Omental fat pad (tissue), 4 donors: ENCODE data around the gene FAXC. TPM values are rescaled to one million over a fixed set of nuclear protein-coding genes. Genes with fewer than 3 reads are reported as not detected.
"Not testable (repeated sequence)": the region's sequence is repeated elsewhere in the genome, so short reads cannot be mapped to it uniquely, and the experiment has no call there.

Source experiments
- ATAC-seq: fragments of 150-250 bp; one replicate; pipeline ENCODE4 v1.9.1; 2016; ENCODE audit warnings: mild to moderate bottlenecking, moderate library complexity; ENCODE audit not compliant: low FRiP score
- DNase-seq: peaks from one replicate; pipeline ENCODE4 v3.0.0-alpha.2; 2019; ENCODE audit warnings: low spot score
- total RNA-seq, 4 donors: library from RNA; depleted of rRNA; stranded (reverse); fragments of >200 nt; gene quantifications; one replicate each; pipeline ENCODE4 v1.1.0, GENCODE V29; 2016
- TF ChIP-seq, protein P1 (sequence below), 3 donors: fragments of 450-650 bp; IDR thresholded peaks; one replicate each; pipeline ENCODE4 v1.5.1; 2016 to 2017; ENCODE audit warnings: antibody characterized with exemption in 3 of 3, mild to moderate bottlenecking in 3 of 3, moderate library complexity in 2 of 3

Gene FAXC
- total RNA-seq, 4 donors from 2014 or later: 0.16 to 1.7 (median 0.56) TPM

DNA sequence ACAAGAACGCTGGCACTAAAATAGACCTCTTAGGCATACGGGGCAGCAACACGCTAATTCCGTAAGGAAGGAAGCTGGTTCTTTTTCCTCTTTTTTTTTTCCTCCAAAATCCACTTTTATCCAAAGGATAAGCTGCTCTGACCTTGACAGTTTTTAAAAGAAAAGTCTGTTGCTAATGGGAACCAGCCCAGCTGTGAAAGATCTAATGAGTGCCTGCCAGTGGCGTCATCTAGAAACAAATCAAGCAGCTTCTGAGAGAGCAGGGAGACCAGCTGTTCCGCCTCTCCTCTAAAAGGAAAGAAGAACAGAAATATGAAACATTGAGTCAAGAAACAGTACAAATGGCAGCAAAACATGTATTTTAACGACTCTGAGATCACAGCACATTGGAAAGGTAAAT lies 78.6 kb downstream of the FAXC start:
- no peak for ATAC-seq
- no peak for DNase-seq
- TF ChIP-seq, protein P1, sequence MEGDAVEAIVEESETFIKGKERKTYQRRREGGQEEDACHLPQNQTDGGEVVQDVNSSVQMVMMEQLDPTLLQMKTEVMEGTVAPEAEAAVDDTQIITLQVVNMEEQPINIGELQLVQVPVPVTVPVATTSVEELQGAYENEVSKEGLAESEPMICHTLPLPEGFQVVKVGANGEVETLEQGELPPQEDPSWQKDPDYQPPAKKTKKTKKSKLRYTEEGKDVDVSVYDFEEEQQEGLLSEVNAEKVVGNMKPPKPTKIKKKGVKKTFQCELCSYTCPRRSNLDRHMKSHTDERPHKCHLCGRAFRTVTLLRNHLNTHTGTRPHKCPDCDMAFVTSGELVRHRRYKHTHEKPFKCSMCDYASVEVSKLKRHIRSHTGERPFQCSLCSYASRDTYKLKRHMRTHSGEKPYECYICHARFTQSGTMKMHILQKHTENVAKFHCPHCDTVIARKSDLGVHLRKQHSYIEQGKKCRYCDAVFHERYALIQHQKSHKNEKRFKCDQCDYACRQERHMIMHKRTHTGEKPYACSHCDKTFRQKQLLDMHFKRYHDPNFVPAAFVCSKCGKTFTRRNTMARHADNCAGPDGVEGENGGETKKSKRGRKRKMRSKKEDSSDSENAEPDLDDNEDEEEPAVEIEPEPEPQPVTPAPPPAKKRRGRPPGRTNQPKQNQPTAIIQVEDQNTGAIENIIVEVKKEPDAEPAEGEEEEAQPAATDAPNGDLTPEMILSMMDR (IDR thresholded peaks at IDR 0.05): no peak

DNA sequence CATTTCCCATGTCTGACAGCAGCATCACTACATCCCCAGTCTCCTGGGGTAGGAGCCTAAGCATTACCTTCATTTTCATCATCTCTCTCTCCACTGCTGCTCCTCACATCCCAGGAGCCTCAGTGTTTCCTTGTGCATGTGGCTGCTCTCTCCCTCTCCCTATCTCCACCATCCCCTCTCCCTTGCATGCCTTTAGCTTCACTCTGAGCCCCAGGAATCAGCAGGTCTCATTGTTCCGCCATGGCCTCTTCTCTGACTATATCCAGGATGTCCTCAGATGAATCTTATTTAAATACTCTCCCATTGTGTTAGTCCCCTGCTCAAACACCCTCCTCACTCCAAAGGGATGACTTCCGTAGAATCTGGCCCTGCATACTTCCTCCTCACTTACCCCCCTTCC lies 79.4 kb downstream of the FAXC start:
- TF ChIP-seq, protein P1 (IDR thresholded peaks at IDR 0.05): no peak
- DNase-seq (no peak), ATAC-seq (no peak)

DNA sequence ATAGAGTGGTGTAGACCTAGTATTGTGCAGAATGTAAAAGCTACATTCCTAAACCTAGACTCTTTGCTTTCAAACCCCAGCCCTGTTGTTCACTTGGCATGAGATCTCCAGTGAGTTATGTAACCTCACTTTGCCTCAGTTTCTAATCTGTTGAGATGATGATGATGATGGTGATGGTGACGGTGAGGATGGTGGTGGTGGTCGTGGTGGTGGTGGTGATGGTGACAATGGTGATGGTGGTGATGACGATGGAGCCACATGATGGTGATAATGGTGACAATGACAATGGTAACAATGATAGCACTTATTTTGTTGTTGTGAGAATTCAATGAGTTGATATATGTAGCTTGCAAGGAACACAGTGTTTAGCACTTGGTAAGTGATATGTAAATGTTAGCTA lies 80.3 kb downstream of the FAXC start:
- ATAC-seq (no peak), DNase-seq (no peak)
- TF ChIP-seq, protein P1 (IDR thresholded peaks at IDR 0.05): no peak

DNA sequence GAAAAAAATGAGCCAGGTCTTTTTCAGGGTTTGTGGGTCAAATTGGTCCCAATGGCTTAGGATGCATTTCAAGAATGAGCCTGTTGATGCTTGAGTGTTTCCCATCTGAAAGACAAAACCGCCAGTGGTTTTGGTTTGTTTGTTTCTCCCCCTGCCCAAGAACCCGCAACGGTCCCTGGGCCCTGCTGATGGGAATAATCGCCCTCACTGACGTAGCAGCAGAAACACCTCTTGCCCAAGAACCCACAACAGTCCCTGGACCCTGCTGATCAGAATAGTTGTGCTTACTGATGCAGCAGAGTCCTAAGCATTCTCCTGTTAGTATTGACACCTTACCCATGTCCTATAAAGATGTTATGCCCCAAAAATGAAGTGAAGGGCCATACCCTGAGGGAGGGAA lies 82.5 kb downstream of the FAXC start:
- ATAC-seq, DNase-seq: not testable (repeated sequence)

DNA sequence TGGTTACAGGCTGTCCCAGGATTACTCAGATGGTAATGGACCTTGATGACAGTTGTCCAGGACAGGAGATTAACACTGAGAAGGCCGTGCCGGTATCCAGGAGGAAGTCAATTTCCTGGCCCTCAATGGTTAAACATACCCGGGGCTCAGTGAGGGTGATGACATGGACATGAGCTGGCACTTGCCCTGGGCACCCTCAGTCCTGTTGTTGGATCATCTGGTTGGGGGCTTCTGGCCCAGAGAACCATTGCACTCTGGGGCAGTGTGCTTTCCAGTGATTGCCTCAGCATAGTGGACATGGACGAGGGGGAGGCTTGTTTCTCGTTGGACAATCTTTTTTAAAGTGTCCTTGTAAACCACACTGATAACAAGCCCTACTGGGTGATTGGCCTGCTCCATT lies 84.0 kb downstream of the FAXC start:
- not testable (repeated sequence) for DNase-seq, ATAC-seq

DNA sequence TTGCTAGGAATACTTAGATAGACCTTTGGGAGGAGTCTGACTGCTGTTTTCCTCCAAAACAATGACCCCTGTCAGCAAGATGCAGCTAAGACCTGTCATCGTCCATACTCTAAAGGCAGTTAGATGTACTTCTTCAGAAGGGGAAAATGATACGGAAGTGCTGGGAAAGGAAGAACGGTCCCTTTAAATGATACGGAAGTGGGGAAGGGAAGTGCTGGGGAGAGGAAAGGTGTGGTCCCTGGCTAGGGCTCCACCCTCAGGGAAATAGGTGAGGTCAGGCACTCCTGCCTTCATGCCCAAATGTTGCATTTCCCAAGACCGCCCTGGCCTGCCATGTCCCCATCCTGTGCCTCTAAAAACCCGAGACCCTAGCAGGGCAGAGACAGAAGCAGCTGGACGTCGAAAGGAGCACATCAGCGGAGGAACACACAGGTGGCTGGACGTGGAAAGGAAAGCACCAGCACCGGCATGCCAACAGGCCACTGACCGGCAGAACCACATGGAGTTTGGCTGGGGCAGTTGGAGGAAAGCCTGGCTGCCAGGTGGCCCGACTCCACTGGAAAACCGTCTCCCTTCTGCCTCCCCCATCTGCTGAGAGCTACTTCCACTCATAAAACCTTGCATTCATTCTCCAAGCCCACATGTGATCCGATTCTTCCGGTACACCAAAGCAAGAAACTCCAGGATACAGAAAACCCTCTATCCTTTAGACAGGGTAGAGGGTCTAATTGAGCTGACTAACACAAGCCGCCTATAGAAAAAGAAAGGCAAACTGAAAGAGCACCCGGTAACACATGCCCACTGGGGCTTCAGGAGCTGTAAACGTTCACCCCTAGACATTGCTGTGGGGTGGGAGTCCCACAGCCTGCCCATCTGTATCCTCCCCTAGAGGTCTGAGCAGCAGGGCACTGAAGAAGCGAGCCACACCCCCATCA lies 94.6 kb downstream of the FAXC start:
- TF ChIP-seq, protein P1 (IDR thresholded peaks at IDR 0.05): no peak
- DNase-seq (no peak), ATAC-seq (no peak)

DNA sequence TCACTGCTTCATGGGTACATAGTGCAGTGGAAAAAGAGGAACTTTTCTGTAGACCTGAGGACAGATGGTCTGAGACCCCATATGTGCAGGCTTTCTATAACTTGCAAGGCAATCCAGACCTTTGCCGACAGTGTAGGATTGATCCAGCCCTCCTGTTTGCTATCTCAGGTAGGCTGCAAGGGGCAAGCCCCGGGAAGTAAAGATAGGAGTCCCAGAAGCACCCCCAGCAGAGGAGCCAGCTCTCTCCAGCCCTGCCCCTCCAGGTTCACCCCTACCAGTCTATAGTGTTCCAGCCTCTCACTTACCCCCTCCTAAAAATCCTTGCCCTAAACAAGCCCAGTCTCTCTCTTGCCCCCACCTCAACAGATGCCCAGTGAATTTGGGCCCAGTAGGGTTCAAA lies 96.2 kb downstream of the FAXC start:
- TF ChIP-seq, protein P1 (IDR thresholded peaks at IDR 0.05): no peak
- no peak for DNase-seq

DNA sequence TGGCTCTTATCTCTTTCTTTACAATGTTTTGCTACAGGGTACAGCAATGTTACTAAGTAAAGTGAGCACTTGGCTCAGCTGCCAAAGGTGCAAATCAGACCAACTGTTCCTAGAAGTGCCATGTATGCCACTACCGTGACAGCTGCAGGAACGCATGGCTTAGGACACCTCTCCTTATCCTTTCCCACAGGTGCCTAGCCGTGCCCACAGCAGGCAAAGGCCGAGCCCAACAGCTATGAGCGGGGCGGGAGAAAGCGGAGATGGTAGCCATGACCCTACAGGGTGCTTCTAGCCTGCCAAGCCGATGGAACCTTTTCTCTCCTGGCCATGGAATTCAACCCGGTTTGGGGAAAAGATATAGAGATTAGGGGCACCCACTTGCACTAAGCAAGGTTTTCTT lies 97.1 kb downstream of the FAXC start:
- DNase-seq (no peak), ATAC-seq (no peak)

More for the DNA sequence above, 96.2 kb downstream of the FAXC start:
- no peak for ATAC-seq

More for the DNA sequence above, 97.1 kb downstream of the FAXC start:
- TF ChIP-seq, protein P1 (IDR thresholded peaks at IDR 0.05): no peak
